SK-N-SH (cell line): Measurements from ENCODE around the gene OR7G2. TPM values are rescaled to one million over a fixed set of nuclear protein-coding genes. Genes with fewer than 3 reads are reported as not detected.

Experiments
- CTCF ChIA-PET: fragments of 300-600, 350-600 bp; formaldehyde crosslinking; extraction: SDS; loops from one replicate; lab custom pipeline; 2021; lab: Yijun Ruan, JAX
- POLR2A ChIA-PET: fragments of 350-600 bp; sonication (Branson Sonifier 250); formaldehyde crosslinking; extraction: SDS; loops from one replicate; lab custom pipeline; 2020; ENCODE audit warnings: antibody characterized with exemption, inconsistent platforms; lab: Yijun Ruan, JAX
- DNase-seq: peaks from one replicate; pipeline ENCODE4 v3.0.0; 2012
- H2AFZ ChIP-seq: fragments of 200-600 bp; sonication (generic); 2 replicates; pipeline ENCODE4 v1.8.1; 2016; ENCODE audit warnings: antibody characterized with exemption, mild to moderate bottlenecking, low read depth
- H3F3A ChIP-seq: fragments of 200-600 bp; sonication (generic); replicated peaks from 2 replicates; pipeline ENCODE3; 2016; ENCODE audit warnings: antibody characterized with exemption, mild to moderate bottlenecking; ENCODE audit not compliant: insufficient read depth
- H3K27ac ChIP-seq, 2 experiments: fragments of 200-500 bp in 1 of 2; fragments of 200-600 bp in 1 of 2; sonication (Bioruptor generic) in 1 of 2; sonication (generic), shearing (Covaris generic) in 1 of 2; 2 replicates each; pipeline versions ENCODE4 v1.5.1 to v1.6.1; 2014 to 2016; ENCODE audit warnings: low read depth in 2 of 2, inconsistent platforms in 1 of 2, low read length in 1 of 2, mild to moderate bottlenecking in 1 of 2, mixed read lengths in 1 of 2
- H3K27me3 ChIP-seq: fragments of 200-600 bp; sonication (generic), shearing (Covaris generic); 2 replicates; pipeline ENCODE4 v1.6.1; 2016; ENCODE audit warnings: mixed run types; ENCODE audit not compliant: insufficient read depth
- H3K36me3 ChIP-seq, 2 experiments: fragments of 200-500 bp in 1 of 2; fragments of 200-600 bp in 1 of 2; sonication (Bioruptor generic) in 1 of 2; sonication (generic) in 1 of 2; replicated peaks in 1 of 2; 2 replicates each; pipeline versions ENCODE3 to v1.5.1; 2014 to 2016; ENCODE audit warnings: low read length in 1 of 2, mild to moderate bottlenecking in 1 of 2; ENCODE audit not compliant: insufficient read depth in 2 of 2, control insufficient read depth in 1 of 2
- H3K4me1 ChIP-seq, 2 experiments: fragments of 200-500 bp in 1 of 2; fragments of 200-600 bp in 1 of 2; sonication (Bioruptor generic) in 1 of 2; sonication (generic), shearing (Covaris generic) in 1 of 2; 2 replicates each; pipeline versions ENCODE4 v1.5.1 to v1.6.1; 2014 to 2016; ENCODE audit warnings: low read depth in 1 of 2, low read length in 1 of 2, mixed run types in 1 of 2; ENCODE audit not compliant: insufficient read depth in 2 of 2, control insufficient read depth in 1 of 2
- H3K4me2 ChIP-seq: fragments of 200-600 bp; sonication (generic), shearing (Covaris generic); 2 replicates; pipeline ENCODE4 v1.6.1; 2017; ENCODE audit warnings: mixed run types
- H3K4me3 ChIP-seq, 2 experiments: fragments of 200-500 bp in 1 of 2; fragments of 200-600 bp in 1 of 2; sonication (Bioruptor generic) in 1 of 2; sonication (generic), shearing (Covaris generic) in 1 of 2; 2 replicates each; pipeline versions ENCODE4 v1.5.1 to v1.8.1; 2014 to 2016; ENCODE audit warnings: low read depth in 2 of 2, inconsistent platforms in 1 of 2, low read length in 1 of 2, mild to moderate bottlenecking in 1 of 2, mixed read lengths in 1 of 2, moderate library complexity in 1 of 2
- H3K79me2 ChIP-seq: fragments of 200-600 bp; sonication (generic); 2 replicates; pipeline ENCODE4 v1.8.1; 2017; ENCODE audit warnings: mild to moderate bottlenecking; ENCODE audit not compliant: insufficient read depth
- H3K9ac ChIP-seq: fragments of 200-600 bp; sonication (generic); 2 replicates; pipeline ENCODE4 v1.6.1; 2017; ENCODE audit warnings: mixed run types
- H3K9me2 ChIP-seq: fragments of 200-600 bp; sonication (generic); 2 replicates; pipeline ENCODE4 v1.6.1; 2017; ENCODE audit warnings: mixed run types
- H3K9me3 ChIP-seq: fragments of 200-600 bp; sonication (generic); 2 replicates; pipeline ENCODE4 v1.6.1; 2017; ENCODE audit warnings: mixed run types, mild to moderate bottlenecking, moderate library complexity
- H4K20me1 ChIP-seq: fragments of 200-600 bp; sonication (generic); 2 replicates; pipeline ENCODE4 v1.6.1; 2017; ENCODE audit warnings: mild to moderate bottlenecking, mixed run types; ENCODE audit not compliant: insufficient read depth
- CHD2 ChIP-seq: fragments of 150-350 bp; IDR thresholded peaks from 2 replicates; pipeline ENCODE4 v1.6.1; 2018; ENCODE audit warnings: low read length; ENCODE audit not compliant: partially characterized antibody
- ELF1 ChIP-seq: IDR thresholded peaks from 2 replicates; pipeline ENCODE4 v1.4.0; 2012
- EP300 ChIP-seq, 2 experiments: IDR thresholded peaks; 2 replicates each; pipeline versions ENCODE4 v1.4.0 to v1.6.1; 2012; ENCODE audit warnings: borderline replicate concordance in 1 of 2, low read depth in 1 of 2, low read length in 1 of 2
- EZH2phosphoT487 ChIP-seq: fragments of 200-600 bp; sonication (generic); IDR thresholded peaks from 2 replicates; pipeline ENCODE4 v1.6.1; 2017; ENCODE audit warnings: low read depth, mixed run types, mild to moderate bottlenecking, antibody characterized with exemption, moderate library complexity, borderline replicate concordance
- FOSL2 ChIP-seq: IDR thresholded peaks from 2 replicates; pipeline ENCODE4 v1.4.0; 2012; ENCODE audit warnings: low read depth, mild to moderate bottlenecking, moderate library complexity, borderline replicate concordance
- FOXJ3 ChIP-seq: sonication (generic); formaldehyde crosslinking; IDR thresholded peaks from 2 replicates; pipeline ENCODE4 v1.5.1; 2020; ENCODE audit warnings: mild to moderate bottlenecking, missing genetic modification reagents
- FOXM1 ChIP-seq: IDR thresholded peaks from 2 replicates; pipeline ENCODE4 v1.4.0; 2012; ENCODE audit warnings: low read depth, mild to moderate bottlenecking
- GATA2 ChIP-seq: sonication (generic); formaldehyde crosslinking; IDR thresholded peaks from 2 replicates; pipeline ENCODE4 v1.5.0; 2020; ENCODE audit warnings: mild to moderate bottlenecking, missing genetic modification reagents
- MEF2A ChIP-seq: IDR thresholded peaks from 2 replicates; pipeline ENCODE4 v1.4.0; 2012; ENCODE audit warnings: low read depth, borderline replicate concordance
- MXI1 ChIP-seq: IDR thresholded peaks from 2 replicates; pipeline ENCODE4 v1.6.1; 2012; ENCODE audit warnings: mild to moderate bottlenecking, low read depth, low read length, improper control_type of control experiment
- NFIC ChIP-seq: IDR thresholded peaks from 2 replicates; pipeline ENCODE4 v1.4.0; 2012; ENCODE audit warnings: borderline replicate concordance
- POLR2AphosphoS5 ChIP-seq: IDR thresholded peaks from 2 replicates; pipeline ENCODE4 v1.6.1; 2012; ENCODE audit warnings: low read depth, low read length
- RAD21 ChIP-seq: IDR thresholded peaks from 2 replicates; pipeline ENCODE4 v1.6.1; 2012; ENCODE audit warnings: mild to moderate bottlenecking, low read length
- RFX5 ChIP-seq: IDR thresholded peaks from 2 replicates; pipeline ENCODE4 v1.6.1; 2012; ENCODE audit warnings: mild to moderate bottlenecking, improper control_type of control experiment, low read length
- RXRA ChIP-seq: IDR thresholded peaks from 2 replicates; pipeline ENCODE4 v1.4.0; 2012; ENCODE audit warnings: low read depth, mild to moderate bottlenecking, borderline replicate concordance
- SMC3 ChIP-seq: IDR thresholded peaks from 2 replicates; pipeline ENCODE4 v1.6.1; 2012; ENCODE audit warnings: low read depth, low read length, improper control_type of control experiment
- TAF1 ChIP-seq: IDR thresholded peaks from 2 replicates; pipeline ENCODE4 v1.6.1; 2012; ENCODE audit warnings: low read depth, mild to moderate bottlenecking, low read length, moderate library complexity, borderline replicate concordance
- TEAD4 ChIP-seq: IDR thresholded peaks from 2 replicates; pipeline ENCODE4 v1.4.0; 2012; ENCODE audit warnings: mild to moderate bottlenecking, borderline replicate concordance; ENCODE audit not compliant: insufficient read depth
- USF1 ChIP-seq: IDR thresholded peaks from 2 replicates; pipeline ENCODE4 v1.4.0; 2012; ENCODE audit warnings: low read depth, borderline replicate concordance
- WGBS: methylation state at CpG from one replicate; pipeline ENCODE4 v1.1.6; 2017; ENCODE audit warnings: low lambda C conversion rate; 5-methylcytosine and 5-hydroxymethylcytosine counted together
- polyA plus RNA-seq, 3 experiments: library from polyadenylated mRNA; depleted of rRNA; stranded (reverse); fragments of >200 nt; gene quantifications; 2 replicates each; pipeline ENCODE4 v1.2.3, GENCODE V29; 2012
- TF ChIP-seq, protein P1 (sequence below): fragments of 150-350 bp; IDR thresholded peaks from 2 replicates; pipeline ENCODE4 v1.6.1; 2017; ENCODE audit warnings: antibody characterized with exemption, low read length, low read depth, borderline replicate concordance

Gene OR7G2
- polyA plus RNA-seq, 1 of the 3 experiments (the other 2 are of a cell fraction): not detected

GRCh38 chr19:9139609-9140158, 32.4 kb upstream of the OR7G2 start (continued):
- TF ChIP-seq, protein P1, sequence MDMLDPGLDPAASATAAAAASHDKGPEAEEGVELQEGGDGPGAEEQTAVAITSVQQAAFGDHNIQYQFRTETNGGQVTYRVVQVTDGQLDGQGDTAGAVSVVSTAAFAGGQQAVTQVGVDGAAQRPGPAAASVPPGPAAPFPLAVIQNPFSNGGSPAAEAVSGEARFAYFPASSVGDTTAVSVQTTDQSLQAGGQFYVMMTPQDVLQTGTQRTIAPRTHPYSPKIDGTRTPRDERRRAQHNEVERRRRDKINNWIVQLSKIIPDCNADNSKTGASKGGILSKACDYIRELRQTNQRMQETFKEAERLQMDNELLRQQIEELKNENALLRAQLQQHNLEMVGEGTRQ: no peak
- TF ChIP-seq RFX5: no peak
- no peak for TF ChIP-seq FOSL2
- no peak for TF ChIP-seq POLR2AphosphoS5

DNA sequence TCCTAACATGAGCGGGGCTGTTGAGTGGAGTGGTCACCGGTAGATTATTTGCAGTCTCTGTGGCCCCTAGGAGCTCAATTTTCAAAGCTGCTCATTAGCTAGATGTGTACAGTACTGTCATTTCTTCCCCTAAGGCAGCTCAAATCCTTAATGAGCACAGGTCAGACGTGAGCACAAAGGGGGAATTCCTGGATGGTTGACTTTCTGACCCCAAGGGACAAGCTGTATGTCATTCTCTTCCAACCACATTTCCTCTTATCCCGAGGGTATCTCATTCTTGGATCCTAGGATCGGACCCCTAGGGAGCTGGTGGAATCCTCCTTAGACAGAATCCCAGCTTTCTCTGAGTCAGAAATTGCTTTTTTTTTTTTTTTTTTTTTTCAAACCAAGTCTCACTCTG, 25.1 kb upstream of the OR7G2 start:
- no peaks in the 10 kb centered on the region for H3K4me1 ChIP-seq
- no peak overlapping the region for H3K4me3 ChIP-seq
- H2AFZ ChIP-seq: no peak overlapping the region
- H3F3A ChIP-seq: no peaks in the 10 kb centered on the region
- H3K9me3 ChIP-seq: no peaks in the 10 kb centered on the region
- ChIA-PET POLR2A (no interaction called here), CTCF (no interaction called here)
- no peak overlapping the region for H3K27ac ChIP-seq
- DNase-seq: no peak
- peaks cover 33% of the 10 kb centered on the region; the same call in 1 of the 2 replicates for H3K27me3 ChIP-seq
- H3K9me2 ChIP-seq: no peaks in the 10 kb centered on the region
- H4K20me1 ChIP-seq: no peaks in the 10 kb centered on the region
- WGBS: 4% methylated on average over 5 of the region's 5 CpGs
- TF ChIP-seq TEAD4 (no peak), FOXM1 (no peak), USF1 (no peak), RAD21 (no peak), MXI1 (no peak), MEF2A (no peak), CHD2 (no peak), RFX5 (no peak), EZH2phosphoT487 (no peak), SMC3 (no peak), NFIC (no peak), GATA2 (CRISPR knock-in tag) (no peak), ELF1 (no peak), EP300 (IDR thresholded peaks at IDR 0.05; ENCODE audit: borderline replicate concordance in 1 of 2, low read depth in 1 of 2, low read length in 1 of 2) (no peak)
- H3K9ac ChIP-seq: no peak overlapping the region
- H3K79me2 ChIP-seq: no peaks in the 10 kb centered on the region
- no peak overlapping the region for H3K4me2 ChIP-seq
- H3K36me3 ChIP-seq: no peaks in the 10 kb centered on the region

- DNase-seq: no peak
- no peak overlapping the region for H3K9ac ChIP-seq
- no peak overlapping the region for H3K4me2 ChIP-seq
- no peak overlapping the region for H2AFZ ChIP-seq
- TF ChIP-seq RXRA (no peak), TAF1 (no peak), FOXJ3 (CRISPR knock-in tag) (no peak)
- no peaks in the 10 kb centered on the region for H3K9me3 ChIP-seq
- H4K20me1 ChIP-seq: no peaks in the 10 kb centered on the region
- CTCF ChIA-PET: no interaction called here
- no peaks in the 10 kb centered on the region for H3F3A ChIP-seq
- no peaks in the 10 kb centered on the region for H3K4me1 ChIP-seq
- H3K9me2 ChIP-seq: no peaks in the 10 kb centered on the region
- POLR2A ChIA-PET: no interaction called here
- WGBS: 5% methylated on average over 1 of the region's 1 CpG
- no peaks in the 10 kb centered on the region for H3K79me2 ChIP-seq
- no peaks in the 10 kb centered on the region for H3K36me3 ChIP-seq
- no peak overlapping the region for H3K4me3 ChIP-seq
- H3K27ac ChIP-seq: no peak overlapping the region
- peaks cover 40% of the 10 kb centered on the region; the same call in 1 of the 2 replicates for H3K27me3 ChIP-seq
Observed at GRCh38 chr19:9130965-9131364, 23.7 kb upstream of the OR7G2 start.
